Measurements from ENCODE around the gene ALDOC. TPM values are rescaled to one million over a fixed set of nuclear protein-coding genes. Genes with fewer than 3 reads are reported as not detected.

Gene ALDOC
- total RNA-seq, 2 experiments from 2014 or later = 46.2 to 62.4 TPM

GRCh38 chr17:28534740-28535375, 41.8 kb downstream of the ALDOC start:
- Histone ChIP-seq H3K9me2 (ENCODE audit: insufficient read depth, low read length) (no peaks in the 10 kb centered on the region), H2AFZ (ENCODE audit: low read length) (no peak overlapping the region), H3K36me3 (ENCODE audit: insufficient read depth, low read length) (no peaks in the 10 kb centered on the region), H3K4me2 (ENCODE audit: low read length) (no peak overlapping the region), H3K79me2 (ENCODE audit: insufficient read depth, low read depth, low read length) (no peaks in the 10 kb centered on the region), H3K9me3 (ENCODE audit: low read length) (no peaks in the 10 kb centered on the region), H4K20me1 (ENCODE audit: insufficient read depth, low read length) (no peaks in the 10 kb centered on the region), H3K4me1 (ENCODE audit: insufficient read depth, low read length, poor library complexity, severe bottlenecking) (no peaks in the 10 kb centered on the region), H3K4me3 (ENCODE audit: low read depth, low read length, poor library complexity, severe bottlenecking) (no peak overlapping the region), H3K27ac (ENCODE audit: low read depth, low read length, poor library complexity, severe bottlenecking) (no peak overlapping the region)
- intact Hi-C loops (cut with micrococcal nuclease; ENCODE audit: unreplicated experiment) = no loop called here
- no TSS peak for BruUV-seq (replicated peaks)
- ChIA-PET POLR2A (interaction anchor here (0.7 kb wide), 1 partner anchor 458 kb away, joined by 4 read pairs; no protein-coding TSS in a partner anchor), CTCF (ENCODE audit: unreplicated experiment) (no interaction called here)
- TF ChIP-seq EZH2phosphoT487 (IDR thresholded peaks at IDR 0.05; ENCODE audit: borderline replicate concordance, low read depth, low read length) = no peak
- TF ChIP-seq CTCF (conservative IDR thresholded peaks at IDR 0.05; ENCODE audit: low read length) = no peak
- no peak for DNase-seq (ENCODE audit: low spot score)

GRCh38 chr17:28533091-28533807, 43.4 kb downstream of the ALDOC start:
- Histone ChIP-seq H3K9me3 (ENCODE audit: low read length) (no peaks in the 10 kb centered on the region), H4K20me1 (ENCODE audit: insufficient read depth, low read length) (no peaks in the 10 kb centered on the region), H3K27ac (ENCODE audit: low read depth, low read length, poor library complexity, severe bottlenecking) (no peak overlapping the region), H3K4me1 (ENCODE audit: insufficient read depth, low read length, poor library complexity, severe bottlenecking) (no peaks in the 10 kb centered on the region), H3K4me2 (ENCODE audit: low read length) (no peak overlapping the region), H3K4me3 (ENCODE audit: low read depth, low read length, poor library complexity, severe bottlenecking) (no peak overlapping the region), H3K9me2 (ENCODE audit: insufficient read depth, low read length) (no peaks in the 10 kb centered on the region), H3K79me2 (ENCODE audit: insufficient read depth, low read depth, low read length) (no peaks in the 10 kb centered on the region), H2AFZ (ENCODE audit: low read length) (no peak overlapping the region), H3K36me3 (ENCODE audit: insufficient read depth, low read length) (no peaks in the 10 kb centered on the region)
- no peak for DNase-seq (ENCODE audit: low spot score)
- no TSS peak for BruUV-seq (replicated peaks)
- POLR2A ChIA-PET = no interaction called here
- intact Hi-C loops (cut with micrococcal nuclease; ENCODE audit: unreplicated experiment) = no loop called here
- no peak for TF ChIP-seq EZH2phosphoT487 (IDR thresholded peaks at IDR 0.05; ENCODE audit: borderline replicate concordance, low read depth, low read length)
- TF ChIP-seq CTCF (conservative IDR thresholded peaks at IDR 0.05; ENCODE audit: low read length) = no peak
- CTCF ChIA-PET (ENCODE audit: unreplicated experiment) = no interaction called here

All from OCI-LY7 (cell line).